HCT116 (cell line): ENCODE measurements around the gene CTNND2. TPM values are rescaled to one million over a fixed set of nuclear protein-coding genes. Genes with fewer than 3 reads are reported as not detected.

Experiments
- ATAC-seq: fragments of 200-7000 bp; cut with Tn5 transposase; 2 replicates; pipeline ENCODE4 v1.9.1; 2020; ENCODE audit warnings: mild to moderate bottlenecking, moderate library complexity
- BruUV-seq: library from RNA; stranded (reverse); fragments of 400-500 nt; replicated peaks from 2 replicates; lab custom pipeline; 2021; lab: Mats Ljungman, UMichigan
- CTCF ChIA-PET: fragments of 300-600 bp; sonication (Branson Sonifier 250); formaldehyde crosslinking; loops from one replicate; lab custom pipeline; 2021; ENCODE audit warnings: antibody characterized with exemption; lab: Charles Lee
- POLR2A ChIA-PET: fragments of 300-600, 350-600 bp; sonication (Branson Sonifier 250); formaldehyde crosslinking; loops from one replicate; lab custom pipeline; 2021; ENCODE audit warnings: antibody characterized with exemption; lab: Charles Lee
- RAD21 ChIA-PET, 2 experiments: fragments of 300-600 bp; sonication (Branson Sonifier 250); formaldehyde crosslinking; loops; one replicate each; lab custom pipeline; 2023; ENCODE audit warnings: low total read pairs in 2 of 2; ENCODE audit not compliant: uncharacterized antibody in 2 of 2, unreplicated experiment in 2 of 2, low non-redundant PET in 1 of 2; lab: Charles Lee
- DNase-seq: peaks from one replicate; pipeline ENCODE4 v3.0.0-alpha.2; 2010; ENCODE audit warnings: low read depth, low spot score
- H2AFZ ChIP-seq: fragments of 200-600 bp; shearing (Covaris generic), sonication (generic); 2 replicates; pipeline ENCODE4 v1.6.1; 2017; ENCODE audit warnings: low read depth, mixed run types, mixed read lengths, antibody characterized with exemption, low read length; ENCODE audit not compliant: poor library complexity, severe bottlenecking
- H3K27ac ChIP-seq: 2 replicates; pipeline ENCODE4 v1.5.1; 2012; ENCODE audit warnings: low read depth, low read length
- H3K27me3 ChIP-seq: fragments of 200-600 bp; sonication (generic); 2 replicates; pipeline ENCODE4 v1.6.1; 2016; ENCODE audit warnings: mixed run types, low read length, mixed read lengths; ENCODE audit not compliant: insufficient read depth
- H3K36me3 ChIP-seq, 2 experiments: fragments of 200-500 bp in 1 of 2; fragments of 200-600 bp in 1 of 2; sonication (Bioruptor generic) in 1 of 2; sonication (generic) in 1 of 2; 2 replicates each; pipeline versions ENCODE4 v1.5.1 to v1.6.1; 2014 to 2016; ENCODE audit warnings: low read length in 2 of 2, inconsistent platforms in 1 of 2, mixed read lengths in 1 of 2, mixed run types in 1 of 2; ENCODE audit not compliant: insufficient read depth in 2 of 2, control insufficient read depth in 1 of 2
- H3K4me1 ChIP-seq, 2 experiments: fragments of 200-600 bp in 1 of 2; sonication (generic) in 1 of 2; 2 replicates each; pipeline versions ENCODE4 v1.5.1 to v1.6.1; 2012 to 2017; ENCODE audit warnings: low read length in 2 of 2, inconsistent platforms in 1 of 2, mild to moderate bottlenecking in 1 of 2, mixed read lengths in 1 of 2, mixed run types in 1 of 2, moderate library complexity in 1 of 2; ENCODE audit not compliant: insufficient read depth in 2 of 2, control insufficient read depth in 1 of 2
- H3K4me2 ChIP-seq: fragments of 200-600 bp; sonication (generic); 2 replicates; pipeline ENCODE4 v1.6.1; 2017; ENCODE audit warnings: mixed run types, low read length, mixed read lengths
- H3K4me3 ChIP-seq, 2 experiments: fragments of 200-600 bp in 1 of 2; sonication (generic) in 1 of 2; replicated peaks in 1 of 2; 2 replicates each; pipeline ENCODE4 v1.5.1; 2011 to 2016; ENCODE audit warnings: low read length in 2 of 2, control low read depth in 1 of 2, low read depth in 1 of 2, mild to moderate bottlenecking in 1 of 2, mixed read lengths in 1 of 2, mixed run types in 1 of 2
- H3K79me2 ChIP-seq: fragments of 200-600 bp; sonication (generic); 2 replicates; pipeline ENCODE4 v1.6.1; 2017; ENCODE audit warnings: mild to moderate bottlenecking, mixed run types, low read length, moderate library complexity, mixed read lengths; ENCODE audit not compliant: insufficient read depth
- H3K9ac ChIP-seq: fragments of 200-600 bp; sonication (generic); 2 replicates; pipeline ENCODE4 v1.6.1; 2016; ENCODE audit warnings: low read length, mixed read lengths
- H3K9me2 ChIP-seq: fragments of 200-600 bp; sonication (generic), shearing (Covaris generic); 2 replicates; pipeline ENCODE4 v1.6.1; 2017; ENCODE audit warnings: mixed run types, mild to moderate bottlenecking, moderate library complexity; ENCODE audit not compliant: insufficient read depth
- H3K9me3 ChIP-seq, 2 experiments: fragments of 200-500 bp in 1 of 2; fragments of 200-600 bp in 1 of 2; sonication (Bioruptor generic) in 1 of 2; sonication (generic) in 1 of 2; 2 replicates each; pipeline ENCODE4 v1.6.1; 2014 to 2017; ENCODE audit warnings: low read length in 2 of 2, mixed read lengths in 2 of 2, inconsistent platforms in 1 of 2, low read depth in 1 of 2, mild to moderate bottlenecking in 1 of 2, mixed run types in 1 of 2, moderate library complexity in 1 of 2; ENCODE audit not compliant: control insufficient read depth in 1 of 2, insufficient read depth in 1 of 2
- H4K20me1 ChIP-seq: fragments of 200-600 bp; sonication (generic), shearing (Covaris generic); 2 replicates; pipeline ENCODE4 v1.6.1; 2017; ENCODE audit warnings: mixed run types, mild to moderate bottlenecking, moderate library complexity; ENCODE audit not compliant: insufficient read depth
- EGR1 ChIP-seq: IDR thresholded peaks from 2 replicates; pipeline ENCODE4 v1.6.1; 2012; ENCODE audit warnings: low read depth
- EZH2phosphoT487 ChIP-seq: fragments of 200-600 bp; IDR thresholded peaks from 2 replicates; pipeline ENCODE4 v1.6.1; 2018; ENCODE audit warnings: antibody characterized with exemption, borderline replicate concordance
- POLR2A ChIP-seq: IDR thresholded peaks from 2 replicates; pipeline ENCODE4 v1.7.0; 2011; ENCODE audit warnings: borderline replicate concordance; ENCODE audit not compliant: insufficient read depth, insufficient read length; ENCODE audit errors: extremely low read depth
- POLR2AphosphoS5 ChIP-seq: IDR thresholded peaks from 2 replicates; pipeline ENCODE4 v1.6.1; 2011; ENCODE audit warnings: mild to moderate bottlenecking, low read depth, low read length, moderate library complexity
- RAD21 ChIP-seq: IDR thresholded peaks from 2 replicates; pipeline ENCODE4 v1.6.1; 2012; ENCODE audit warnings: low read depth, mild to moderate bottlenecking
- SRF ChIP-seq: IDR thresholded peaks from 2 replicates; pipeline ENCODE4 v1.6.1; 2012; ENCODE audit warnings: low read depth
- TCF7L2 ChIP-seq: IDR thresholded peaks from 2 replicates; pipeline ENCODE4 v1.7.0; 2011; ENCODE audit warnings: borderline replicate concordance, inconsistent platforms; ENCODE audit not compliant: insufficient read depth, insufficient read length; ENCODE audit errors: extremely low read depth
- ZNF274 ChIP-seq: fragments of 200-500 bp; sonication (Bioruptor generic); IDR thresholded peaks from 2 replicates; pipeline ENCODE4 v1.6.1; 2014; ENCODE audit warnings: mild to moderate bottlenecking, low read depth, low read length, inconsistent platforms
- intact Hi-C: fragments of 100-400 bp; cut with micrococcal nuclease; formaldehyde crosslinking; loops from 2 replicates; pipeline ENCODE4 v1.10.0; 2022
- total RNA-seq: library from RNA; stranded (reverse); gene quantifications from one replicate; pipeline ENCODE4 v1.2.1, GENCODE V29; 2021; ENCODE audit not compliant: unreplicated experiment
- TF ChIP-seq, protein P1 (sequence below): IDR thresholded peaks from 2 replicates; pipeline ENCODE4 v1.6.1; 2012; ENCODE audit warnings: low read depth

CTNND2 gene
- total RNA-seq, 1 experiment from 2014 or later, result not detected

DNA sequence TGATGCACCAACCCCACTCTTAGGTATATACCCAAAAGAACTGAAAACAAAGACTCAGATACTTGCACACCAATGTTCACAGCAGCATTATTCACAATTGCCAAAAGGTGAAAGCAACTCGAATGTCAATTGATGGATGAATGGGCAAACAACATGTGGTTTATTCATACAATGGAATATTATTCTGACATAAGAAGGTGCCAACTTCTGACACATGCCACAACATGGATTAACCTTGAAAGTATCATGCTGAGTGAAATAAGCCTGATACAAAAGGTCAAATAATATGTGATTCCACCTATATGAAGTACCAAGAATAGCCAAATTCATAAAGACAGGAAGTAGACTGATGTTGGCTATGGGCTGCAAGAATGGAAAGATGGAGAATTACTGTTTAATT is 35.0 kb downstream of the CTNND2 start:
- no peak overlapping the region for H2AFZ ChIP-seq
- H3K79me2 ChIP-seq, result no peaks in the 10 kb centered on the region
- H3K4me2 ChIP-seq, result no peak overlapping the region
- no peak for ATAC-seq
- H3K9ac ChIP-seq, result no peak overlapping the region
- no peak overlapping the region for H3K27ac ChIP-seq
- H3K27me3 ChIP-seq, result no peaks in the 10 kb centered on the region
- H3K9me3 ChIP-seq, result peaks cover 19 to 37% of the 10 kb centered on the region in 2 experiments; a peak in 2 of 4 replicates
- H3K36me3 ChIP-seq, result no peaks in the 10 kb centered on the region
- H3K9me2 ChIP-seq, result no peaks in the 10 kb centered on the region
- ChIA-PET POLR2A (no interaction called here), RAD21 (no interaction called here), CTCF (no interaction called here)
- TF ChIP-seq RAD21 (no peak), EGR1 (no peak), ZNF274 (no peak), SRF (no peak), POLR2AphosphoS5 (no peak), TCF7L2 (no peak), POLR2A (no peak), EZH2phosphoT487 (no peak)
- TF ChIP-seq, protein P1, sequence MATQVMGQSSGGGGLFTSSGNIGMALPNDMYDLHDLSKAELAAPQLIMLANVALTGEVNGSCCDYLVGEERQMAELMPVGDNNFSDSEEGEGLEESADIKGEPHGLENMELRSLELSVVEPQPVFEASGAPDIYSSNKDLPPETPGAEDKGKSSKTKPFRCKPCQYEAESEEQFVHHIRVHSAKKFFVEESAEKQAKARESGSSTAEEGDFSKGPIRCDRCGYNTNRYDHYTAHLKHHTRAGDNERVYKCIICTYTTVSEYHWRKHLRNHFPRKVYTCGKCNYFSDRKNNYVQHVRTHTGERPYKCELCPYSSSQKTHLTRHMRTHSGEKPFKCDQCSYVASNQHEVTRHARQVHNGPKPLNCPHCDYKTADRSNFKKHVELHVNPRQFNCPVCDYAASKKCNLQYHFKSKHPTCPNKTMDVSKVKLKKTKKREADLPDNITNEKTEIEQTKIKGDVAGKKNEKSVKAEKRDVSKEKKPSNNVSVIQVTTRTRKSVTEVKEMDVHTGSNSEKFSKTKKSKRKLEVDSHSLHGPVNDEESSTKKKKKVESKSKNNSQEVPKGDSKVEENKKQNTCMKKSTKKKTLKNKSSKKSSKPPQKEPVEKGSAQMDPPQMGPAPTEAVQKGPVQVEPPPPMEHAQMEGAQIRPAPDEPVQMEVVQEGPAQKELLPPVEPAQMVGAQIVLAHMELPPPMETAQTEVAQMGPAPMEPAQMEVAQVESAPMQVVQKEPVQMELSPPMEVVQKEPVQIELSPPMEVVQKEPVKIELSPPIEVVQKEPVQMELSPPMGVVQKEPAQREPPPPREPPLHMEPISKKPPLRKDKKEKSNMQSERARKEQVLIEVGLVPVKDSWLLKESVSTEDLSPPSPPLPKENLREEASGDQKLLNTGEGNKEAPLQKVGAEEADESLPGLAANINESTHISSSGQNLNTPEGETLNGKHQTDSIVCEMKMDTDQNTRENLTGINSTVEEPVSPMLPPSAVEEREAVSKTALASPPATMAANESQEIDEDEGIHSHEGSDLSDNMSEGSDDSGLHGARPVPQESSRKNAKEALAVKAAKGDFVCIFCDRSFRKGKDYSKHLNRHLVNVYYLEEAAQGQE, result no peak
- H3K4me1 ChIP-seq, result no peaks in the 10 kb centered on the region
- no peak overlapping the region for H3K4me3 ChIP-seq
- BruUV-seq, result no TSS peak
- no peak for DNase-seq
- H4K20me1 ChIP-seq, result no peaks in the 10 kb centered on the region
- intact Hi-C loops, result no loop called here
